DND-41 (cell line): ENCODE results near the gene TBC1D17.

Source experiments
- ATAC-seq: fragments of 200-7000 bp; cut with Tn5 transposase; 3 replicates; pipeline ENCODE4 v1.9.1; 2021; ENCODE audit warnings: low read depth; ENCODE audit not compliant: insufficient read depth
- DNase-seq: peaks from one replicate; pipeline ENCODE4 v3.0.0-alpha.2; 2020
- H2AFZ ChIP-seq: 2 replicates; pipeline ENCODE4 v1.6.0; 2012; ENCODE audit warnings: low read depth, low read length
- H3K27ac ChIP-seq: 2 replicates; pipeline ENCODE4 v1.5.1; 2012; ENCODE audit warnings: low read length, inconsistent platforms
- H3K27me3 ChIP-seq: fragments of 200-600 bp; sonication (generic); 2 replicates; pipeline ENCODE4 v1.6.0; 2012; ENCODE audit warnings: low read length, mild to moderate bottlenecking, inconsistent platforms; ENCODE audit not compliant: insufficient read depth, poor library complexity
- H3K36me3 ChIP-seq: 2 replicates; pipeline ENCODE4 v1.5.1; 2012; ENCODE audit warnings: low read length, inconsistent platforms; ENCODE audit not compliant: insufficient read depth
- H3K4me1 ChIP-seq: 2 replicates; pipeline ENCODE4 v1.5.1; 2012; ENCODE audit warnings: mild to moderate bottlenecking, low read length; ENCODE audit not compliant: insufficient read depth
- H3K4me2 ChIP-seq: 2 replicates; pipeline ENCODE4 v1.6.0; 2012; ENCODE audit warnings: mild to moderate bottlenecking, moderate library complexity, low read length, inconsistent platforms; ENCODE audit not compliant: insufficient read depth
- H3K4me3 ChIP-seq, 2 experiments: fragments of 200-600 bp in 1 of 2; shearing (Covaris generic) in 1 of 2; 2 replicates each; pipeline ENCODE4 v1.5.1; 2012 to 2016; ENCODE audit warnings: inconsistent platforms in 2 of 2, low read length in 2 of 2, mild to moderate bottlenecking in 2 of 2, low read depth in 1 of 2, moderate library complexity in 1 of 2
- H3K79me2 ChIP-seq: 2 replicates; pipeline ENCODE4 v1.6.0; 2012; ENCODE audit warnings: low read length, inconsistent platforms; ENCODE audit not compliant: insufficient read depth
- H3K9ac ChIP-seq: 2 replicates; pipeline ENCODE4 v1.6.0; 2012; ENCODE audit warnings: low read depth, mild to moderate bottlenecking, inconsistent platforms, low read length, moderate library complexity
- H3K9me3 ChIP-seq: 2 replicates; pipeline ENCODE4 v1.5.1; 2012; ENCODE audit warnings: low read length, moderate library complexity, mild to moderate bottlenecking, inconsistent platforms; ENCODE audit not compliant: insufficient read depth, severe bottlenecking
- H4K20me1 ChIP-seq: 2 replicates; pipeline ENCODE4 v1.6.0; 2012; ENCODE audit warnings: low read length; ENCODE audit not compliant: insufficient read depth
- EZH2 ChIP-seq: IDR thresholded peaks from 3 replicates; pipeline ENCODE4 v1.6.1; 2012; ENCODE audit warnings: borderline replicate concordance, low read depth, mild to moderate bottlenecking, moderate library complexity, low read length, inconsistent platforms; ENCODE audit not compliant: severe bottlenecking
- TF ChIP-seq, protein P1 (sequence below): IDR thresholded peaks from 2 replicates; pipeline ENCODE4 v1.5.1; 2012; ENCODE audit warnings: borderline replicate concordance, low read length, moderate library complexity, mild to moderate bottlenecking; ENCODE audit not compliant: poor library complexity, severe bottlenecking; ENCODE audit errors: extremely low read depth

TBC1D17 gene

DNA sequence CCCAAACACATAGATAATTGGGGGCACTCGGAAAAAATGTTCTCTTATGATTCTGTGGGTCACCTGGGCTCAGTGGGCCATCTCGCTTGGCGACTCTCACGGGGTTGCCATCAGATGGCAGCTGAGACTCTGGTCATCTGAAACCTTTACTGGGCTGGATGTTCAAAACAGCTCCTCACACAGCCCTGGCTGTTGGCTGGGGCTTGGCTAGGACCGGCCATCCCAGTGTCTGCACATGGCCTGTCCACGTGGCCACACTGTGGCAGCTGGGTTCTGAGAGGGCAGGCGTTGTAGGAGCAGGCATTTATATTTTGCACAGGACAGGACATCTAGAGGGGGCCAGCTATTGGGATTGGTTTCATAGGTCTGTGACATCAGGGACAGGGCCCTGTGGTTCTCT lies 43.9 kb upstream of the TBC1D17 start:
- peaks cover 93% of the 10 kb centered on the region for H3K36me3 ChIP-seq

DNA sequence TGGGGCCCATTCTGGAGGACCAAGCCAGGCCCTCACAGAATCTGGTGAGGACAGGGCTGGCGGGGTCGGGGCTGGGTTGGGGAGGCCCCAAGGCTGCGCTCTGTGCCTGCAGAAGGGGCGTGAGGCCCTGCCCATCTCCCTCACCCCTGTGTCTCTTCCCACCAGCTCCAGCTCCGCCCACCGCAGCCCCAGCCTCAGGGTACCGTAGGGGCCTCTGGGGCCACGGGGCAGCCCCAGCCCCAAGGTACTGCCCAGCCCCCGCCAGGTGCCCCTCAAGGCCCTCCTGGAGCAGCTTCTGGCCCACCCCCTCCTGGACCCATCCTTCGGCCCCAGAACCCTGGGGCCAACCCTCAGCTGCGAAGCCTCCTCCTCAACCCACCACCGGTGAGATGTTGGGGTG lies 41.9 kb upstream of the TBC1D17 start:
- Histone ChIP-seq H3K9me3 (no peaks in the 10 kb centered on the region), H3K36me3 (peaks cover 93% of the 10 kb centered on the region)
- no peak for TF ChIP-seq EZH2
- TF ChIP-seq, protein P1, sequence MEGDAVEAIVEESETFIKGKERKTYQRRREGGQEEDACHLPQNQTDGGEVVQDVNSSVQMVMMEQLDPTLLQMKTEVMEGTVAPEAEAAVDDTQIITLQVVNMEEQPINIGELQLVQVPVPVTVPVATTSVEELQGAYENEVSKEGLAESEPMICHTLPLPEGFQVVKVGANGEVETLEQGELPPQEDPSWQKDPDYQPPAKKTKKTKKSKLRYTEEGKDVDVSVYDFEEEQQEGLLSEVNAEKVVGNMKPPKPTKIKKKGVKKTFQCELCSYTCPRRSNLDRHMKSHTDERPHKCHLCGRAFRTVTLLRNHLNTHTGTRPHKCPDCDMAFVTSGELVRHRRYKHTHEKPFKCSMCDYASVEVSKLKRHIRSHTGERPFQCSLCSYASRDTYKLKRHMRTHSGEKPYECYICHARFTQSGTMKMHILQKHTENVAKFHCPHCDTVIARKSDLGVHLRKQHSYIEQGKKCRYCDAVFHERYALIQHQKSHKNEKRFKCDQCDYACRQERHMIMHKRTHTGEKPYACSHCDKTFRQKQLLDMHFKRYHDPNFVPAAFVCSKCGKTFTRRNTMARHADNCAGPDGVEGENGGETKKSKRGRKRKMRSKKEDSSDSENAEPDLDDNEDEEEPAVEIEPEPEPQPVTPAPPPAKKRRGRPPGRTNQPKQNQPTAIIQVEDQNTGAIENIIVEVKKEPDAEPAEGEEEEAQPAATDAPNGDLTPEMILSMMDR = no peak

More for the DNA sequence above, 43.9 kb upstream of the TBC1D17 start:
- no peak overlapping the region for H3K4me2 ChIP-seq
- no peaks in the 10 kb centered on the region for H3K79me2 ChIP-seq
- no peak overlapping the region for H3K9ac ChIP-seq
- H3K27ac ChIP-seq = no peak overlapping the region
- no peaks in the 10 kb centered on the region for H3K9me3 ChIP-seq
- no peaks in the 10 kb centered on the region for H3K27me3 ChIP-seq
- ATAC-seq = no peak
- no peak for DNase-seq
- TF ChIP-seq EZH2 = no peak
- peaks cover 3% of the 10 kb centered on the region; the same call in 1 of the 2 replicates for H3K4me1 ChIP-seq
- no peak overlapping the region for H2AFZ ChIP-seq
- H4K20me1 ChIP-seq = peaks cover 5% of the 10 kb centered on the region; the same call in 1 of the 2 replicates
- H3K4me3 ChIP-seq = no peak overlapping the region

DNA sequence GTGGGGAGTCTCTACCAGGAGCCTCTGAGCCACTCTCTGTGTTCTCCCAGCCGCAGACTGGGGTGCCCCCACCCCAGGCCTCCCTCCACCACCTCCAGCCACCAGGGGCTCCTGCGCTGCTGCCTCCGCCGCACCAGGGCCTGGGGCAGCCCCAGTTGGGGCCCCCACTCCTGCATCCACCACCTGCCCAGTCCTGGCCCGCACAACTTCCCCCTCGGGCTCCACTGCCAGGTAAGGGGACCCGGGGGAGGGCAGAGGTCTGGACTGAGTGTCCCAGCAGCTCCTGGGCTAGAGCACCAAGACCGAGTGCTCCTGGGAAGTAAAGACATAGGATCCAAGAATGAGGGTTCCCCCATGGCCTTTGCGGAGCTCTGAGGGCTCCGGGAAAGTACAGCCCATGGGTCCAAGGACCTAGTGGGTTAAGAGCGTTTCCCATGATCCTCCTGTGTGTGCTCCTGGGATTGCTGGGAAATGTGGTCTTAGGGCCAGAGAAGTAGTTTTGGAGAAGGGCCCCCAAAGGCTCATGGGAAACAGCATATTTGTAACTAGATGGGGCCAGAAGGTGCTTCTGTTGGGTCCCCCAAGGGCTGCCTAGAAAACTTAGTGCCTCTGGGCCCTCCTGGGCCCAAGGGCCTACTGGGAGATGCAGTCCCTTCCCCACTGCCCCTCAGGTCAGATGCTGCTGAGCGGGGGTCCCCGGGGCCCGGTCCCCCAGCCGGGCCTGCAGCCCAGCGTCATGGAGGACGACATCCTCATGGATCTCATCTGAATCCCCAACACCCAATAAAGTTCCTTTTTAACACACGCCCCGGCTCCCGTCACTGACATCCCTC lies 41.1 kb upstream of the TBC1D17 start:
- no peak for TF ChIP-seq EZH2
- TF ChIP-seq, protein P1 = no peak
- Histone ChIP-seq H3K9ac (no peak overlapping the region), H3K9me3 (no peaks in the 10 kb centered on the region), H2AFZ (no peak overlapping the region), H3K79me2 (no peaks in the 10 kb centered on the region), H3K27me3 (no peaks in the 10 kb centered on the region), H3K4me3 (no peak overlapping the region), H3K36me3 (peaks cover 88% of the 10 kb centered on the region), H3K4me1 (peaks cover 3% of the 10 kb centered on the region; the same call in 1 of the 2 replicates), H3K4me2 (no peak overlapping the region), H4K20me1 (no peaks in the 10 kb centered on the region; the same call in 1 of the 2 replicates), H3K27ac (no peak overlapping the region)
- DNase-seq (no peak), ATAC-seq (no peak)

More for the DNA sequence above, 41.9 kb upstream of the TBC1D17 start:
- Histone ChIP-seq H3K4me3 (no peak overlapping the region), H3K27ac (no peak overlapping the region), H4K20me1 (peaks cover 5% of the 10 kb centered on the region; the same call in 1 of the 2 replicates), H3K4me2 (no peak overlapping the region), H3K9ac (no peak overlapping the region), H3K79me2 (no peaks in the 10 kb centered on the region), H3K27me3 (no peaks in the 10 kb centered on the region), H2AFZ (no peak overlapping the region), H3K4me1 (peaks cover 3% of the 10 kb centered on the region; the same call in 1 of the 2 replicates)
- no peak for ATAC-seq
- no peak for DNase-seq

DNA sequence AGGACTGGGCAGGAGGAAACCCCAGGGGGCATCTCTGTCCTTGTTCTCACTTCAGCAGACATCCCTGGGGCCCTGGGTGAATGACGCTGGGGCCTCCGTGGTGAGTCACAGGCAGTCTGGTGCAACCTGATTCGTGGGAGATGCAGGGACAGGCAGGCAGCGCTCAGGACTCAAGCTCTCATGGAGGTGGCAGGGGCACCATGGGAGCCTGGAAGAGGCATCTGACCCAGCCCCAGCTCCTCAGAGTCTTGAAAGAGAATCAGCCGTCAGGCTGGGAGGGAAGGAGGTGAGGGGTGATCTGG lies 40.5 kb upstream of the TBC1D17 start:
- H3K4me3 ChIP-seq = no peak overlapping the region
- no peaks in the 10 kb centered on the region for H4K20me1 ChIP-seq
- H3K27ac ChIP-seq = no peak overlapping the region
- ATAC-seq (no peak), DNase-seq (no peak)
- no peak overlapping the region for H2AFZ ChIP-seq
- no peaks in the 10 kb centered on the region for H3K27me3 ChIP-seq
- no peak overlapping the region for H3K4me2 ChIP-seq
- TF ChIP-seq, protein P1 = no peak
- TF ChIP-seq EZH2 = no peak
- peaks cover 3% of the 10 kb centered on the region; the same call in 1 of the 2 replicates for H3K4me1 ChIP-seq
- no peaks in the 10 kb centered on the region for H3K79me2 ChIP-seq
- peaks cover 82% of the 10 kb centered on the region for H3K36me3 ChIP-seq
- H3K9me3 ChIP-seq = no peaks in the 10 kb centered on the region
- no peak overlapping the region for H3K9ac ChIP-seq
